Mononuclear cell (primary cell): ENCODE measurements around the gene NEDD9. TPM values are rescaled to one million over a fixed set of nuclear protein-coding genes. Genes with fewer than 3 reads are reported as not detected.

ENCODE experiments used
- H3K27me3 ChIP-seq: 2 replicates; pipeline ENCODE4 v1.6.0; 2011; ENCODE audit warnings: low read length, control low read depth; ENCODE audit not compliant: insufficient read depth
- H3K4me1 ChIP-seq: 2 replicates; pipeline ENCODE4 v1.5.1; 2011; ENCODE audit warnings: mild to moderate bottlenecking, low read length, control low read depth; ENCODE audit not compliant: insufficient read depth
- H3K4me3 ChIP-seq: 2 replicates; pipeline ENCODE4 v1.5.1; 2011; ENCODE audit warnings: mild to moderate bottlenecking, low read length, moderate library complexity
- H3K9me3 ChIP-seq: 2 replicates; pipeline ENCODE4 v1.5.1; 2011; ENCODE audit warnings: low read depth, mild to moderate bottlenecking, control low read depth, low read length
- total RNA-seq: library from RNA; depleted of rRNA; stranded (reverse); fragments of >200 nt; gene quantifications from one replicate; pipeline ENCODE4 v1.2.3, GENCODE V29; 2012

The NEDD9 gene
- total RNA-seq, 1 donor: 42.4 TPM

GRCh38 chr6:11149551-11149950 lies 82.9 kb downstream of the NEDD9 start:
- Histone ChIP-seq H3K4me3 (no peak overlapping the region), H3K27me3 (no peaks in the 10 kb centered on the region), H3K9me3 (no peaks in the 10 kb centered on the region), H3K4me1 (peaks cover 1% of the 10 kb centered on the region)

- H3K4me1 ChIP-seq: peaks cover 25% of the 10 kb centered on the region
- no peak overlapping the region for H3K4me3 ChIP-seq
- no peaks in the 10 kb centered on the region for H3K9me3 ChIP-seq
- no peaks in the 10 kb centered on the region for H3K27me3 ChIP-seq
Observed at GRCh38 chr6:11146117-11146826, 86.2 kb downstream of the NEDD9 start.

GRCh38 chr6:11144393-11144851 lies 88.0 kb downstream of the NEDD9 start:
- Histone ChIP-seq H3K9me3 (no peaks in the 10 kb centered on the region), H3K4me3 (no peak overlapping the region), H3K4me1 (peaks cover 27% of the 10 kb centered on the region), H3K27me3 (no peaks in the 10 kb centered on the region)

- Histone ChIP-seq H3K4me3 (no peak overlapping the region), H3K27me3 (no peaks in the 10 kb centered on the region), H3K4me1 (peaks cover 27% of the 10 kb centered on the region), H3K9me3 (no peaks in the 10 kb centered on the region)
Observed at GRCh38 chr6:11143394-11144371, 88.8 kb downstream of the NEDD9 start.

GRCh38 chr6:11142296-11143027 lies 90.0 kb downstream of the NEDD9 start:
- no peak overlapping the region for H3K4me3 ChIP-seq
- H3K27me3 ChIP-seq: no peaks in the 10 kb centered on the region
- peaks cover 27% of the 10 kb centered on the region for H3K4me1 ChIP-seq
- no peaks in the 10 kb centered on the region for H3K9me3 ChIP-seq

- Histone ChIP-seq H3K4me3 (no peak overlapping the region), H3K4me1 (peaks cover 27% of the 10 kb centered on the region), H3K27me3 (no peaks in the 10 kb centered on the region), H3K9me3 (no peaks in the 10 kb centered on the region)
Observed at GRCh38 chr6:11141295-11141694, 91.2 kb downstream of the NEDD9 start.

GRCh38 chr6:11140056-11140455 lies 92.4 kb downstream of the NEDD9 start:
- Histone ChIP-seq H3K4me3 (no peak overlapping the region), H3K4me1 (peaks cover 27% of the 10 kb centered on the region), H3K27me3 (no peaks in the 10 kb centered on the region), H3K9me3 (no peaks in the 10 kb centered on the region)

GRCh38 chr6:11139051-11139960 lies 93.2 kb downstream of the NEDD9 start:
- no peaks in the 10 kb centered on the region for H3K27me3 ChIP-seq
- peaks cover 23% of the 10 kb centered on the region for H3K4me1 ChIP-seq

GRCh38 chr6:11136809-11137208 lies 95.7 kb downstream of the NEDD9 start:
- Histone ChIP-seq H3K4me1 (peaks cover 3% of the 10 kb centered on the region), H3K4me3 (no peak overlapping the region), H3K9me3 (no peaks in the 10 kb centered on the region), H3K27me3 (no peaks in the 10 kb centered on the region)

More at GRCh38 chr6:11139051-11139960, 93.2 kb downstream of the NEDD9 start:
- Histone ChIP-seq H3K4me3 (no peak overlapping the region), H3K9me3 (no peaks in the 10 kb centered on the region)

Other genes starting within 250 kb of the NEDD9 start
- gene ELOVL2, start 188.4 kb downstream of the NEDD9 start, total RNA-seq: not detected
- gene SMIM13, start 138.8 kb downstream of the NEDD9 start, total RNA-seq: 4.2 TPM
- 0.10 TPM for gene ERVFRD-1, start 120.9 kb downstream of the NEDD9 start, total RNA-seq